Body of pancreas (tissue), 4 donors: ENCODE measurements around the gene ZNF423. TPM values are rescaled to one million over a fixed set of nuclear protein-coding genes. Genes with fewer than 3 reads are reported as not detected.

ENCODE experiments used
- ATAC-seq: fragments of 150-250 bp; one replicate; pipeline ENCODE4 v1.9.1; 2016
- DNase-seq, 4 donors: peaks; one replicate each; pipeline ENCODE4 v3.0.0-alpha.2; 2019
- H3K27ac ChIP-seq, 4 donors: fragments of 200-600 bp; sonication (generic); 1 replicate in 3 of 4; 2 replicates in 1 of 4; pipeline versions ENCODE4 v1.5.1 to v1.6.1; 2016 to 2019; ENCODE audit warnings: mild to moderate bottlenecking in 1 of 4, mixed read lengths in 1 of 4, moderate library complexity in 1 of 4
- H3K27me3 ChIP-seq, 2 donors: fragments of 200-600 bp; sonication (generic); one replicate each; pipeline ENCODE4 v1.6.0; 2016; ENCODE audit warnings: mild to moderate bottlenecking in 1 of 2
- H3K36me3 ChIP-seq, 2 donors: fragments of 200-600 bp; sonication (generic); replicated peaks in 1 of 2; 2 replicates each; pipeline ENCODE4 v1.5.1; 2016; ENCODE audit warnings: low read depth in 2 of 2; ENCODE audit not compliant: insufficient read depth in 1 of 2
- H3K4me1 ChIP-seq: fragments of 200-600 bp; sonication (generic); one replicate; pipeline ENCODE4 v1.6.0; 2016
- H3K4me3 ChIP-seq, 2 donors: fragments of 200-600 bp; sonication (generic); 1 replicate in 1 of 2; 2 replicates in 1 of 2; pipeline ENCODE4 v1.5.1; 2016 to 2019
- H3K9me3 ChIP-seq, 3 donors: fragments of 200-600 bp; sonication (generic); 1 replicate in 2 of 3; 2 replicates in 1 of 3; pipeline ENCODE4 v1.5.1; 2016
- CTCF ChIP-seq, 7 experiments: fragments of 450-650 bp in 4 of 7; fragments of 200-600 bp in 3 of 7; sonication (generic) in 3 of 7; IDR thresholded peaks; one replicate each; pipeline ENCODE4 v1.5.1; 2016 to 2019; ENCODE audit warnings: antibody characterized with exemption in 7 of 7
- POLR2A ChIP-seq, 3 donors: fragments of 450-650 bp; IDR thresholded peaks; one replicate each; pipeline ENCODE4 v1.6.1; 2016; ENCODE audit warnings: antibody characterized with exemption in 3 of 3, mild to moderate bottlenecking in 2 of 3
- WGBS, 2 donors: methylation state at CpG; one replicate each; pipeline ENCODE4 v1.1.5; 2017; 5-methylcytosine and 5-hydroxymethylcytosine counted together
- intact Hi-C: fragments of 100-400 bp; cut with DNase I; formaldehyde crosslinking; loops from one replicate; pipeline ENCODE4 v1.15.1; 2023
- total RNA-seq, 2 donors: library from RNA; depleted of rRNA; stranded (reverse); fragments of >200 nt; gene quantifications; one replicate each; pipeline ENCODE4 v1.1.0, GENCODE V29; 2016

The ZNF423 gene
- total RNA-seq, 2 donors from 2014 or later = 4.2 to 9.2 TPM

GRCh38 chr16:49696414-49697101 lies 159.4 kb downstream of the ZNF423 start:
- H3K4me1 ChIP-seq = no peaks in the 10 kb centered on the region
- ATAC-seq (no peak), DNase-seq (no peak)
- no peaks in the 10 kb centered on the region for H3K36me3 ChIP-seq
- no peaks in the 10 kb centered on the region for H3K27me3 ChIP-seq
- H3K27ac ChIP-seq = no peak overlapping the region
- WGBS, 2 donors = 69 to 86% methylated on average over 9 to 12 of the region's 14 CpGs
- intact Hi-C loops = no loop called here
- no peak overlapping the region for H3K4me3 ChIP-seq
- no peaks in the 10 kb centered on the region for H3K9me3 ChIP-seq
- no peak for TF ChIP-seq CTCF (IDR thresholded peaks at IDR 0.05)

GRCh38 chr16:49695782-49696413 lies 160.0 kb downstream of the ZNF423 start:
- H3K9me3 ChIP-seq = no peaks in the 10 kb centered on the region
- no peak overlapping the region for H3K27ac ChIP-seq
- ATAC-seq (no peak), DNase-seq (no peak)
- H3K4me1 ChIP-seq = no peaks in the 10 kb centered on the region
- H3K4me3 ChIP-seq = no peak overlapping the region
- TF ChIP-seq CTCF (IDR thresholded peaks at IDR 0.05) = no peak
- no peak for TF ChIP-seq POLR2A (IDR thresholded peaks at IDR 0.05)
- H3K27me3 ChIP-seq = no peaks in the 10 kb centered on the region
- H3K36me3 ChIP-seq = no peaks in the 10 kb centered on the region
- intact Hi-C loops = no loop called here
- WGBS, 2 donors = 92 to 93% methylated on average over 5 of the region's 5 CpGs

- Histone ChIP-seq H3K4me1 (no peaks in the 10 kb centered on the region), H3K27me3 (no peaks in the 10 kb centered on the region), H3K36me3 (no peaks in the 10 kb centered on the region), H3K27ac (no peak overlapping the region), H3K9me3 (no peaks in the 10 kb centered on the region), H3K4me3 (no peak overlapping the region)
- TF ChIP-seq POLR2A (IDR thresholded peaks at IDR 0.05) = no peak
- TF ChIP-seq CTCF (IDR thresholded peaks at IDR 0.05) = no peak
- ATAC-seq (no peak), DNase-seq (no peak)
- WGBS, 2 donors = 83 to 84% methylated on average over 5 of the region's 5 CpGs
- intact Hi-C loops = no loop called here
Observed at GRCh38 chr16:49693445-49693844, 162.5 kb downstream of the ZNF423 start.

- Histone ChIP-seq H3K4me1 (no peaks in the 10 kb centered on the region), H3K27me3 (no peaks in the 10 kb centered on the region), H3K4me3 (no peak overlapping the region), H3K27ac (no peak overlapping the region), H3K9me3 (no peaks in the 10 kb centered on the region), H3K36me3 (no peaks in the 10 kb centered on the region)
- ATAC-seq = no peak
- no peak for DNase-seq
- intact Hi-C loops = no loop called here
- 77 to 79% methylated on average over 12 to 13 of the region's 13 CpGs for WGBS, 2 donors
- TF ChIP-seq CTCF (IDR thresholded peaks at IDR 0.05) (no peak), POLR2A (IDR thresholded peaks at IDR 0.05) (no peak)
Observed at GRCh38 chr16:49690778-49691177, 165.1 kb downstream of the ZNF423 start.
